GM12878 (cell line): ENCODE measurements around the gene FOXP1.

Source experiments
- CTCF ChIP-seq, 3 experiments: IDR thresholded peaks in 2 of 3; conservative IDR thresholded peaks in 1 of 3; 2 replicates each; pipeline ENCODE4 v1.5.1; 2011; ENCODE audit warnings: low read depth in 3 of 3, low read length in 3 of 3, mild to moderate bottlenecking in 3 of 3, control low read depth in 2 of 3, moderate library complexity in 2 of 3, inconsistent platforms in 1 of 3, mixed read lengths in 1 of 3; ENCODE audit not compliant: control insufficient read depth in 2 of 3, insufficient read depth in 1 of 3; ENCODE audit errors: extremely low read depth in 1 of 3
- EED ChIP-seq: sonication (generic); IDR thresholded peaks from 2 replicates; pipeline ENCODE4 v1.6.1; 2016; ENCODE audit warnings: antibody characterized with exemption, low read depth
- SREBF2 ChIP-seq: IDR thresholded peaks from 2 replicates; pipeline ENCODE4 v1.6.1; 2012; ENCODE audit warnings: mild to moderate bottlenecking, low read length
- SUZ12 ChIP-seq: fragments of 200-600 bp; sonication (generic); IDR thresholded peaks from one replicate; pipeline ENCODE4 v1.6.1; 2018; ENCODE audit warnings: antibody characterized with exemption, mild to moderate bottlenecking; ENCODE audit not compliant: unreplicated experiment
- USF2 ChIP-seq: IDR thresholded peaks from 2 replicates; pipeline ENCODE4 v1.6.1; 2011; ENCODE audit warnings: low read depth, low read length, improper control_type of control experiment, borderline replicate concordance

- TF ChIP-seq EED (no peak), CTCF (IDR thresholded peaks at IDR 0.05 in 2 of 3, conservative IDR thresholded peaks at IDR 0.05 in 1 of 3; ENCODE audit: control insufficient read depth in 2 of 3, extremely low read depth in 1 of 3, insufficient read depth in 1 of 3, low read depth in 3 of 3, low read length in 3 of 3) (no peak), SREBF2 (no peak), SUZ12 (no peak), USF2 (no peak)
Observed at GRCh38 chr3:71388535-71389120, 194.9 kb downstream of the FOXP1 start.
